ENCODE measurements around the gene ABITRAM.
"Not testable (repeated sequence)": the region's sequence is repeated elsewhere in the genome, so short reads cannot be mapped to it uniquely, and the experiment has no call there.

ABITRAM gene, protein sequence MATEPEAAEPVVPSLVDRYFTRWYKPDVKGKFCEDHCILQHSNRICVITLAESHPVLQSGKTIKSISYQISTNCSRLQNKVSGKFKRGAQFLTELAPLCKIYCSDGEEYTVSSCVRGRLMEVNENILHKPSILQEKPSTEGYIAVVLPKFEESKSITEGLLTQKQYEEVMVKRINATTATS

DNA sequence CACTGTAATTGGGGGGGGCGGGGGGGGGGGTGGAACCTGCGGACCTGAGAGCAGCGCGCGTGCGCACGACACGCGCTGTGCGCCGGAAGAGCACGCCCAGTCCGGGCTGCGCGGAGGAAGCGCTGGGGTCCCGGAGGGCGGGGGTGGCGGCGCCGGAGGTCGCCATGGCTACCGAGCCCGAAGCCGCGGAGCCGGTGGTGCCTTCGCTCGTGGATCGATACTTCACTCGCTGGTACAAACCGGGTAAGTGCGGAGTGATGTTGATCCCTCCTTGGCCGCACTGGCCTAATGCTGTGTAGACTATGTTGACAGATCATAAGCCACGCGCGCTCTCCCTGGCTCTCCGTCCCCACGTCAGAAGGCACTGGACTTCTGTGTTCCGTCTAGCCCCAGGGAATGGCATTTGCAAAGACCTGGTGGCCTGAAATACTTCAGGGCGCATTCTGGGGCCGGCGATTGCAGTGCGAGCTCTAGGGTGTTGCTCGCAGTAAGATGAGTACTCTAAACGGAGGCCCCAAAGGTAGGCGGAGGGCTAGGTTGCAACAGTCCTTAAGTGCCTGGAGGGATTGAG lies at the start of gene ABITRAM:
TSS of gene ABITRAM (plus strand) at position 78 of the 571 bp plus-strand sequence. CDS start at position 165, 87 bp downstream.
- peak; percentile 42 for DNase-seq (ENCODE audit: low read depth, low spot score)

DNA sequence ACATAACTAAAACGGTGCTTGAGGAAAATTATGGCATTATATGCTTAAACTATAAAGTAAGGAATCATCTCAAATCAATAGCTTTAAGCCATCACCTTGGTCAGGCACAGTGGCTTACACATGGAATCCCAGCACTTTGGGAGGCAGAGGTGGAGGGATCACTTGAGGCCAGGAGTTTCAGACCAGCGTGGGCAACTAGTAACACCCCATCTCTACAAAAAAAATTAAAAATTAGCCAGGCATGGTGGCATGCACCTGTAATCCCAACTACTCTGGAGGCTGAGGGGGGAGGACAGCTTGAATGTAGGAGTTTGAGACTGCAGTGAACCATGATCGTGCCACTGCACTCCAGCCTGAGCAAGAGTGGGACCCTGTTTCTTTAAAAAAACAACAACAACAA lies 49.5 kb upstream of the ABITRAM start:
- DNase-seq (ENCODE audit: low read depth, low spot score): no peak

DNA sequence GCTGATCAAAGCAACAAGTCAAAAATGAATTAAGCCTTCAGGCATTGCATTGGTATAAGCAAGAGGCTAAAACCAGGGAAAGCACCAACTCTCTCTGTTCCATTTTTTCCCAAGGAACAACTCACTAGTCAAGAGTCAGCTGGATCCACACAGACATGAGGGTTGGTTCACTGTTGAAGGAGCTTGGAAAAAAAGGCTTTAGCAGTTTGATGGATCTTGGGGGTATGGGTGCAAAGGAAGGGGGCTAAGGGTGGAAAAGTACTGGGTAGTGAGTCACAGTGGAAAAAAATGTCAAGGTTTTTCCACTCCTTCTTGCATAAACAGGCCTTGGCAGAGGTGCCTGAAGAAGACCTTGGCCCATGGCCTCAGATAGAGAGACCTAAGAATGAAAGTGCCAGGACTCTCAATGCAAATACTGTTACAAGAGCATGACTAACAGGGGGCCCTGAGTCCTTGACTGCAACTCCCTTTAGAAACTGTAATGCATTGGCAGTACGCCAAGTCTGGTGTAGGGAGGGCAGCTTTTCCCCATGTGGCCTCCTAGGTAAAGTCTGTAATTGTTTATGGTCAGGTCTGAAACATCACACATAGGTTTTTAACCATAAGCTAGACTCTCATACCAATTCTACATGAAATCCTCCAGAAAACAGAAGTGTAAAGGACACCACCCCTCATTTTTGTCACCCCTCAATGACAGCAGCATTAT lies 48.4 kb upstream of the ABITRAM start:
- no peak for DNase-seq (ENCODE audit: low read depth, low spot score)

DNA sequence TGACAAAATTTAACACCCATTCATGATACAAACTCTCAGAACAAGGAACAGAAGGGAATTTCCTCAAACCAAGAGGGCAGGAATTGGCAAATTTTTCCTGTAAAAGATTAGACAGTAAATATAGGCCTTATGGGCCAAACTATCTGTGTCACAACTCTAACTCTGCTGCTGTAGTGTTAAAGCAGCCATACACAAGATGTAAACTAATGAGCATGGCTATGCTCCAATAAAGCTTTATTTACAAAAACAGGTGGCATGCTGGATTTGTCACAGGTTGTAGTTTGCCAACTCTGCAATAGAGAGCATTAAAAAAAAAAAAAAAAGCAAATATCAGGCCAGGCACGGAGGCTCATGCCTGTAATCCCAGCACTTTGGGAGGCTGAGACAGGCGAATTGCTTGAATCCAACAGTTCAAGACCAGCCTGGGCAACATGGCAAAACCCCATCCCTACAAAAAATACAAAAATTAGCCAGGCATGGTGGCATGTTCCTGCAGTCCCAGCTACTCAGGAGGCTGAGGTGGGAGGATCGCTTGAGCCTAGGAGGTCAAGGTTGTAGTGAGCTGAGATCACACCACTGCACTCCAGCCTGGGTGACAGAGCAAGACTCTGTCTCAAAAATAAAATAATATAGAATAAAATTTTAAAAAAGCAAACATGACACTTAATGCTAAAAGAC lies 47.5 kb upstream of the ABITRAM start:
- DNase-seq (ENCODE audit: low read depth, low spot score): not testable (repeated sequence)

DNA sequence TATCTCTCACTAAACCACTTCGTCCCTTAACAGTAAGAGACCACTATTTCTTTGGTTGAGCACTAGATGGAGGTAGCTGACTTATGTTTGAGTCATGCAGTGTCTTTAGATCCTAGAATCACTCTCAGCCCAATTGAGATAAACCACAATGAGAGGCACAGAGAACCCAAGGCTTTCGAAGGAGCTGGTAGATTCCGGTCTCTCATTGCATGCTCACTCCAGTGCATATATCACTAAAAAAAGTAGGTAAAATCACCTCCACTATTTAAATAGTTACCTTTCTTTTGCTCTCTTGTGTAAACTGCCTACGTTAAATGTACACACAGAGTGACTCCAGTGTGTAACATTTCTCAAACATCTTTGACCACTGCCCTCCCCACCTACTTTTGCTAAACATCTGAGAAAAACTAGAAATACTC lies 44.5 kb upstream of the ABITRAM start:
- no peak for DNase-seq (ENCODE audit: low read depth, low spot score)

DNA sequence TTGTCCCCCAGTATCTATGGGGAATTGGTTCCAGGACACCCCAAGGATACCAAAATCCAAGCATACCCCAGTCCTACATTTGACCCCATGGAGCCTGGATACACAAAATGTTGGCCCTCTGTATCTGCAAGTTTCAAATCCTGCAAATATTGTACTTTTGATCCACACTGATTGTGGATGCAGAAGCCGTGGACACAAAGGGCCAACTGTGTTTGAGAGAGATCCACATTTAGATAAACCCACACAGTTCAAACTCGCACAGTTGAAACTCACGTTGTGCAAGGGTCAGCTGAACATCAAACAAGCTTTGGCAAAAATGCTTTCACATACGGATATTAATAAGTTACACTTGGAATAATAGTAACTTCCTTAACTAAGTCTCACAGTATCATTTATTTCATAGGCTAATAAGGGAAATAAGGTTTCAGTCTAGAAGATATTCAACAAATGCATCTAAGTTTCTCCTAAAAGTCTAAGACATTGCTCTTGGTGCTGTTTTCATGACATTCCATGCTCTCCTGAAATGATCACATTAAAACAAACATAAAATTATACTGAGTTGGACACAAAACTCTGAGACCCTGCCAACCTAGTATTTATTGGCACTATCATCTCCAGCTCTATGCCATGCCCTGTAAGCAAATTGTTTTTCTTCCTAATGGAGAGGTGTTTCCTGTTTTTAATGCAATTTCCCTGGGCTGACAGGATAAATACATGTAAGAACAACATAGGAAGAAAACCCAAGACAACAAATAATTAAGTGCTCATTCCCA lies 39.8 kb upstream of the ABITRAM start:
- no peak for DNase-seq (ENCODE audit: low read depth, low spot score)

DNA sequence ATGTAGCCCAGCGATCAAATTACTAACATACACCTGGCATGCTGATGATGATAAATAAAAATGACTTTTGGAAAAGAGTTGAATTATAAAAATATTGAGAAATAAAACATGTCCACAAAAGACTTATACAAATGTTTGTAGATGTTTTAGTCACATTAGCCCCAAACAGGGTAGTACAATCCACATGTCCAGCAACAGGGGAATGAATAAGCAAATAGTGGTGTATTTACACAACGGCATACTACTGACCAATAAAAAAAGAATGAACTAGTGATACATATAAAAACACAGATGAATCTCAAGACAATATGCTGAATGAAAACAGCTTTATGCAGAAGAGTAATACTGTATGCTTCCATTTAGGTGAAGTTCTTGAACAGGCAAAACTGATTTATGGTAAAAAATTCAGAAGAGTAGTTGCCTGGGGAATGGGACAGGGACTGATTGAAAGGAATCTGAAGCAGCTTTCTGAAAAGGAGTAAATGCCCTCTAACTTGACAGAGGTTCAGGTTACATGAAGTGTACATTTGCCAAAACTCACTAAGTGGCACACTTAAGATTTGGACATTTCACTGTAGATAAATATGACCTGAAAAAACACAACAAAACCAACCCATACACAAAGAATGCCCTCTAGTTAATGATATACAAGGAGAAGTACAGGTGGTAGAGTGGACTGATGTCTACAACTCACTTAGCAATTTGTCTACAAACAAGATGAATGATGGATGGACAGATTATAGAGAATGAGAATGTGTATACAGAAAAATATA lies 36.7 kb upstream of the ABITRAM start:
- DNase-seq (ENCODE audit: low read depth, low spot score): no peak

DNA sequence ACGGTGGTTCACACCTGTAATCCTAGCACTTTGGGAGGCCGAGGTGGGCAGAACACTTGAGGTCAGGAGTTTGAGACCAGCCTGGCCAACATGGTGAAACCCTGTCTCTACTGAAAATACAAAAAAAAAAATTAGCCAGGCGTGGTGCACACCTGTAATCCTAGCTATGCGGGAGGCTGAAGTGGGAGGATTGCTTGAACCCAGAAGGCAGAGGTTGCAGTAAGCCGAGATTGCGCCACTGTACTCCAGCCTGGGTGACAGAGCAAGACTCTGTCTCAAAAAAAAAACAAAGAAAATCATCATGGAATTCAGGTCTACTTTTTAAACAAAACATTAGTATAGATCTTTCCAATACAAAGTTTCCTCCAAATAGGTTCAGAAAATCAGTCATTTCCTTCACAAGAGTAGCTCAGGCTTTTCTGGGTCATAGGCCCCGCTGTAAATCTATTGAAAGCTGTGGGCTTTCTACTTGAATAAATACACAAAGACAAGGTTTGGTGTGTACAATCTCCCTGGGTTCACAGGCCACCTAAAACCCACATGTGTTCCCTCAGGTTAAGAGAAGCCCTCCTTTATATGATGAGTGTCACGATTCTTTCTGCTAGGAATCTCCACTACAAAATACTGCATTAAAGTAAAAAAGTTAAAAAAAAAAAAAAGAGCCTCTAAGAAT lies 35.0 kb upstream of the ABITRAM start:
- not testable (repeated sequence) for DNase-seq (ENCODE audit: low read depth, low spot score)

DNA sequence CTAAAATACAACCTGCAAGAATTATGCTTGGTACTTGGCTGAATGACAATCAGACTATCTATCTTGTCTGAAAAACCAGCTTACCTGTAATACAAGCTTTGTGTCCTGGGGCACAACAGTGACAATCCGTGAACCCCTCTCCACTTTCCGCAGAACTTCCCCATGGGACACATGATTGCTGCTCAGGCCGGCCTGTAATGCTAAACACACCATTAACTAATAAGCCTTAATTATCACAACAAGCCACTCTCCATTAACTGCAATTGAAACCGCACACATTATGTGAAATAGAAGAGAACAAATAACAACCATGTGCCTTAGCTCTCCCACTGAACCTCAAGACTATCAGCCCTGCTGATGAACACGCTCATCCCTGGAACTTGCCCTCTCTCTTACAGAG lies 34.0 kb upstream of the ABITRAM start:
- DNase-seq (ENCODE audit: low read depth, low spot score): no peak

DNA sequence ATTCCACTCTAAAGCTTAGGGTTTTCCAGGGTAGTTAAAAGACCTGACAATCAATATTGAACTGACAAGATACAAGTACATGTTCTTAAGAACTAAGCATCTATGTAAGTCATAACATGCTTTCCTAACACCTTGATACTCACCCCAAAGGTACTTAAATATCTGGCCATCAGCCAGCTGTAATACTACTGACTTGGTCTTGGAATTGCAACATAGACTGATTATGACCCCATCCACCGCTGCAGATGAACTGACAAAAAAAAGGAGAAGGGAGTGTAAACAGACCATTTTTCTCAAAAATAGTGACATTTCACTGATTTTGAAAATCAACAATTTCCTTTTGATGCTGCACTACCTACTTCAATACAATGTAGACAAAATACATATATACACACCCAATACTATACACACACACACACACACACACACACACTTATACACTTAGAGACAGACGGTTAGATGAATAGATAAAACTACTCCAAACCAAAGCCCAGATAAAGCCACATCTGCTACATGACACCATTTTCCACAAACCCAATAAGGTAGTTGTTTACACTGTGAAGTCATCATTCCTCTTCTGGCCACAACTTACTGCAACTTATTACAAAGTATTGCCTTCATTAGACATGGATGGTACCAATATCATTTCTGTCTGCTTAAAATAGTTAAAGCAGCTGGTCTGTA lies 30.6 kb upstream of the ABITRAM start:
- DNase-seq (ENCODE audit: low read depth, low spot score): no peak

DNA sequence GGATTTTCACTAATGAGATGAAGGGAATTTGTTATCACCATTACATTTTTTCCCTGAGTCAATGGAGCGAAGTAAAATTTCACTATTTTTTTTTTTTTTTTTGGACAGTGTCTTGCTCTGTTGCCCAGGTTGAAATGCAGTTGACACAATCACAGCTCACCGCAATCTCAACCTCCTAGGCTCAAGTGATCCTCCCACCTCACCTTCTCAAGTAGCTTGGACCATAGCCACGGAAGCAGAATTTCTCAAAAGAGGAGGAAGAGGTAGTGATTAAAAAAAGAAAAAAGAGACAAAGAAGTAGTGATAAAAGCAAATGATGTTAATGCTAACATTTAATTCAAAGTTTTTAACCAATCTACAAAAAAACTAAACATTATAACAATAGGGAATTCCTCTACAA lies 30.0 kb upstream of the ABITRAM start:
- no peak for DNase-seq (ENCODE audit: low read depth, low spot score)

DNA sequence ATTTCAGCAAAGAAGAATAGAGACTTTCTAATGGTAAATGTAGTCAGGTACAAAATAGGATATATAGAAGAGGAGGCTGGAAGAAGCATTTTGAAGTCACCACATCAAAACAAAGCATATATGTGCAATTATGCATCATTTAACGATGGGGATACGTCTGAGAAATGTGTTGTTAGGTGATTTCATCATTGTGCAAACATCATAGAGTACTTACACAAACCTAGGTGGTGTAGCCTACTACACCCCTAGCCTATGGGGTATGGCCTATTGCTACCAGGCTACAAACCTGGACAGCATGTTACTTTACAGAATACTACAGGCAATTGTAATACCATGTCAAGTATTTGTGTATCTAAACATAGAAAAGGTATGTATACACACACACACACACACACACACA lies 28.7 kb upstream of the ABITRAM start:
- no peak for DNase-seq (ENCODE audit: low read depth, low spot score)

DNA sequence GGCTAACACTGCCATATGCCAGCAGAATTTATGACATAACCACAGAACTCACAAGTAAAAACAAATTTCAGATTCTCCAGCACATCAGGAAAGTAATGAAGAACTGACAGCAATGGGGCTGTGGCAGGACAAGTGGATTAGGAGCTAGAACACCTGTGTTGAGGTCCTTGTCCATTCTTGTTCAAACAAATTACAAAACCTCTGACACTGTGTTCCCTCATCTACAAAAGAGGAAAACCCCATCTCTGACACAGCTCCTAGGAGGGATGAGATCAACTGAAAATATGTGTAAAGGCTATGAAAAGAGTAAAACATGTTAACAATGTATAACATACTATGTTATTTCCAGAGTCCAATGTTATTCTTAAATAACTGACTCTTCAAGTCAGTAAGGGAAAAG lies 23.8 kb upstream of the ABITRAM start:
- DNase-seq (ENCODE audit: low read depth, low spot score): no peak

DNA sequence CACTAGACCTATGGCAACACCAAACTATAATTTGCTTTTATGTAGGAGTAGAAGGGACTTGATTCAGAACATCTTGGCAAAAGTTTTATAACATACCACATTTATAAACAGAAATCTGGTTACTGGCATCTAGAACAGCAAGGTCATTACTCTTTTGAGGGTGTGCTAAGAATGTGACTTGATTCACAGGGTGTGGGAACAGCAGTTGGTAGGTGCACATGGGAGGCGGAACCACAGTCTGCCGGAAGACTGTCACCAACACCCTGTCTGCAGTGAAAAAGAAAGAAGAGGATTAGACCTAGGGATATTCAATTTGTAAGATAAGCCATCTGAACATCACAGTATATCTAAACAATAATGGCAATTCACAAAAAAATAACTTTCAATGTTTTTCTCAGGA lies 23.3 kb upstream of the ABITRAM start:
- DNase-seq (ENCODE audit: low read depth, low spot score): no peak

DNA sequence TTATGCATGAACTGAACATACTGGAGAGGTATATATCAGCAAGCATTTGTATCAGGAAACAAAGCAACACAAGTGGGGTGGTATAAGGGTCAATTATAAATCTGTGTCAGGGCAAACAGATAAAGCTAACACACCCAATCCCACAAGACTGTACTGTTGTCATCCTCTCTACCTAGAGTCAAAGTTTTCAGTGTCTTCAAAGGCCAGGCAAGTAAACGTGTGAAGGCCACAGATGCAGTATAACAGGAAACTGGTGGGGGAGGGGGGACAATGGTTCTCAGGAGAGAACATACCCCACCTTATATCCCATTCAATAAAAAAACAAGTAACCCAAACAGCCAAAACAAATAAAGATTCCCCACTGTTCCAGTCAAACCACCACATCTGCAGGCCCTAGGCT lies 22.4 kb upstream of the ABITRAM start:
- no peak for DNase-seq (ENCODE audit: low read depth, low spot score)

DNA sequence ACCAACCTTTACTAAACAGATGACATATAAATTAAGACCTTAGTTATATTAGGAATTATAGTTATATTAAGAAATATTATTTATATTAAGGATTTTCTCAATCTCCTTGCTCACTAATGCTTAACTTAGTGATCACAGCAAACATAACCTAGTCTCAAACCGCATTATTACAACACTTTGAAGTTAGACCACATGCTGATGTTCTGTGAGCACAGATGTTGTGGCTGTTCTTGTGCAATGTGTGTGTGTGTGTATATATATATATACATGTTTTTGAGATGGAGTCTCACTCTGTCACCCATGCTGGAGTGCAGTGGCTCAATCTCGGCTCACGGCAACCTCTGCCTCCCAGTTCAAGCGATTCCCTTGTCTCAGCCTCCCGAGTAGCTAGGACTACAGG lies 20.8 kb upstream of the ABITRAM start:
- no peak for DNase-seq (ENCODE audit: low read depth, low spot score)

DNA sequence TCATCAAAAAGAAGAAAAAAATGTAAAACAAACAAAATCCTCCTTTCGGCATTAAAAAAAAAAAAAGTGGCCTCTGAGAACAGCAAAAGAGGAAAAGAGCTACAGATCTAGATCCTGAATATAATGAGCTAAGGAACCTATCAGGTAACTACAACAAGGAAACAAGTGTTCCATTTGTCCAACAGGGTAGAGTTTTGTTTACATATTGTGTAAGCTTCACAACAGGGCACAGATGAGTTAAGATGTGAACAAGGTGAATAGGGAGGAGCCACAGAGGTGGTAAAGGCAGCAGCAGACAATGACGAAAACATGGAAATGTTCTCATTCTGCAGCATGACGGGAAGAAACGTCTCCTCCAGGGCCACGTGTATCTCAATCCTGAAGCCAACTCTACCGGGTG lies 14.7 kb upstream of the ABITRAM start:
- no peak for DNase-seq (ENCODE audit: low read depth, low spot score)

DNA sequence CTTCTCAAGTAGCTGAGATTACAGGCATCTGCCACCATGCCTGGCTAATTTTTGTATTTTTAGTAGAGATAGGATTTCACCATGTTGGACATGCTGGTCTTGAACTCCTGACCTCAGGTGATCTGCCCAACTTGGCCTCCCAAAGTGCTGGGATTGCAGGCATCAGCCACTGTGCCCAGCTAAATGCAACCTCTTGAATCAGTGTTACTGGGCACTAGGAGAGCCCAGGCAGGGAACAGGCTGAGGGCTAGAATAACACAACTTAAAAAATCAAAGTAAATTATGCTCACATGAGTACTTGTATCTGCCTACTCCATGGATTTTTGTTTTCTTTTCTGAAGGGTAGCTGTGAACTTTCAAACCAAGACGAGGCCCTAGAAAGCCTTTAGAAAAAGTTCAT lies 13.8 kb upstream of the ABITRAM start:
- DNase-seq (ENCODE audit: low read depth, low spot score): not testable (repeated sequence)

DNA sequence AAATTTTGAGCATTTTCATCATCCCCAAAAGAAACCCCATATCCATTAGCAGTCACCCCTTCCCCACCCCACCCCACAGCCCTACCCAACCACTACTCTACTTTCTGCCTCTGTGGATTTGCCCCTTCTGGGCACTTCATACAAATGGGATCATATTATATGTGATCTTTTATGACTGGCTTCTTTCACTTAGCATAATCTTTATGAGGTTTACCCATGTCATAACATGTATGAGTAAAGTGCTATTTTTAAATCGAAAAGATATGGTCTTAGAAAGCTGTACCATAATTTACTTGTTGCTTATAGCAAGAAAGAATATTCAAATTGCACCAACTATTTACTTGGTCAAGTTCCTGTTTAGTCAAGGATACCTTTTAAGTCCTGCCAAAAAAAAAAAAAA lies 13.0 kb upstream of the ABITRAM start:
- DNase-seq (ENCODE audit: low read depth, low spot score): no peak

DNA sequence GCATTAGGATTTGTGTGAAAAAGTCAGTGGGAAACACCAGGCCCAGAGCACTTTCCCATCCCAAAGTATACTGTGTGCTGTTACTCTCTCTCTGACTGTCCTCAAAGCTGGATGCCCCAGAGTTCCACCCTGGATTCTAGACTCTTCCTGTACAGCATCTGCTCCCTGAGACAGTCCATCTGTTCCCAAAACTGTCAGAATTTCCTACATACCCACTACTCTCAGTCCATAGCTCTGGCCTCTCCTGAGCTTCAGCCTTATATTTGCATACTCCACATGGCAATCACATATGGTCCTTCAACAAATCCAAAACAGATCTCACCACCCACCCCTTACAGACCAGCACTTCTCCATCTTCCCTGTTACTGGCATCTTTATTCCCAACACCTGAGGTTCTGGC lies 9.7 kb upstream of the ABITRAM start:
- DNase-seq (ENCODE audit: low read depth, low spot score): no peak

Measured in iPS DF 19.7 (cell line).